HG03103 (cell line): ENCODE measurements around the gene FYN.
"Not testable (repeated sequence)": the region's sequence is repeated elsewhere in the genome, so short reads cannot be mapped to it uniquely, and the experiment has no call there.

Experiments
- ATAC-seq: cut with Tn5 transposase; IDR thresholded peaks from one replicate; pipeline ENCODE4 v1.9.1; 2021; ENCODE audit warnings: low read depth; ENCODE audit not compliant: unreplicated experiment

The FYN gene

GRCh38 chr6:111795558-111795957 lies 77.7 kb downstream of the FYN start:
- no peak for ATAC-seq

- no peak for ATAC-seq
Measured at GRCh38 chr6:111794727-111795452, 78.4 kb downstream of the FYN start.

- no peak for ATAC-seq
Measured at GRCh38 chr6:111794300-111794699, 79.0 kb downstream of the FYN start.

- no peak for ATAC-seq
Measured at GRCh38 chr6:111793711-111794111, 79.5 kb downstream of the FYN start.

- ATAC-seq = no peak
Measured at GRCh38 chr6:111792914-111793700, 80.1 kb downstream of the FYN start.

GRCh38 chr6:111792241-111792640 lies 81.0 kb downstream of the FYN start:
- no peak for ATAC-seq

GRCh38 chr6:111791415-111791814 lies 81.8 kb downstream of the FYN start:
- ATAC-seq = no peak

- no peak for ATAC-seq
Measured at GRCh38 chr6:111789598-111789997, 83.7 kb downstream of the FYN start.

GRCh38 chr6:111788379-111789276 lies 84.6 kb downstream of the FYN start:
- no peak for ATAC-seq

GRCh38 chr6:111786151-111786550 lies 87.1 kb downstream of the FYN start:
- not testable (repeated sequence) for ATAC-seq

GRCh38 chr6:111784433-111784832 lies 88.8 kb downstream of the FYN start:
- no peak for ATAC-seq

GRCh38 chr6:111782887-111783466 lies 90.3 kb downstream of the FYN start:
- ATAC-seq = no peak

GRCh38 chr6:111782192-111782809 lies 91.0 kb downstream of the FYN start:
- no peak for ATAC-seq

GRCh38 chr6:111781041-111781708 lies 92.1 kb downstream of the FYN start:
- ATAC-seq = no peak

- no peak for ATAC-seq
Measured at GRCh38 chr6:111780393-111780792, 92.9 kb downstream of the FYN start.

GRCh38 chr6:111779660-111780059 lies 93.6 kb downstream of the FYN start:
- ATAC-seq = no peak

GRCh38 chr6:111779031-111779430 lies 94.2 kb downstream of the FYN start:
- ATAC-seq = no peak

GRCh38 chr6:111777357-111777756 lies 95.9 kb downstream of the FYN start:
- no peak for ATAC-seq
